GM19238 (cell line): ENCODE measurements around the gene OSBPL10.
"Not testable (repeated sequence)": the region's sequence is repeated elsewhere in the genome, so short reads cannot be mapped to it uniquely, and the experiment has no call there.

Experiments
- DNase-seq: peaks from one replicate; pipeline ENCODE4 v3.0.0; 2011; ENCODE audit warnings: low spot score; ENCODE audit not compliant: insufficient read length

The OSBPL10 gene

DNA sequence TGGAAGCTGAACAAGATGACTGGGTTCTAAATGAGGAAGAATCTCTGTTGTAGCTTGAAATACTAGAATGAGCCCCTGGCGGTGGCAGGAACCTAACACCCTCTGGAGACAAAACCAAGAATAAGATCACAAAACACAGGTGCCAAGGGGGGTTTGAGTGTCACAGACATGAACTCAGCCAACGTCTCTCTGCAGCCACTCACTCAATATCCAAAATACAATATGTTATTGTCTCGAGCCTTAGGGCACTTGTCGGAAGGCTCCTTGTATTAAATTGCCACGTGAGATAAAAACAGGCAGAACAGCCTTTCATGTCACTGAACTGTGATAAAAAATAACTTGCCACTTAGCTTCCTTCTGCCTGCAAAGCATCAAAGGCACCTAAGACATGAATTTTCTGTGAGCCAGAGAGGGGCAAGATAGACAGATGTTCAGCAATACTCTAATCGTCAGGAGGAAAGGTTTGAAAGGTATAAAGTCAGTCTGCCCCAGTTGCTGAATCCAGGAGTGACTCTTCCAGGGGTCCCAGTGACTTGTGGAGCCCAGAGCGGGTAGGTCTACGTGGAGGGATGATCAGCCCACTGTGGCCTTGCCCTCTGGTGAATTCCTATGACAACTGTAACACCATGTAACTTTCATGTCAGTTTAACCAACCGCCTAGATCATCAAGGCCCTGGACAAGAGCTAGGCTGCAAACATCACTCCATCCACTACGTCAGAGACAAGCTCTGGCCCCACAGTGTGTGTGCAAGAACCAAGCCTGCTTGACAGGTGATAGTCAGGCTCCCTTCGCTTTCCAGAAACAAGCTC is 165.2 kb downstream of the OSBPL10 start:
- no peak for DNase-seq

DNA sequence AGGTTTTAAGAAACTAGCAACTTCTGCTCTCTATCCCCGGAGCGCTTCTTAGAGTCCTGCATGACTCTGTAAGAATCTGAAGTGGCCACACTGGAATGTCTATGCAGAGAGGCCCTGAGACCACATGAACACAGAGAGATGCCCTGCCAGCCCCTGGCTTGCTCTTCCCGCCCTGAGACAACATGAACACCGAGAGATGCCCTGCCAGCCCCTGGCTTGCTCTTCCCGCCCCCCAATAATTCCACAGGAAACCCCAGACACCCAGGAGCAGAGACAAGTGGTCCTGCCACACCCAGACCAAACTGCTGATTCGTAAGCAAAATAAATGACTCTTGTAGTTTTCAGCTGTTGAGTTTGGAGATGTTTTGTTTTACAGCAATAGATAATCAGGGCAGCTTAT is 166.1 kb downstream of the OSBPL10 start:
- DNase-seq, result no peak

DNA sequence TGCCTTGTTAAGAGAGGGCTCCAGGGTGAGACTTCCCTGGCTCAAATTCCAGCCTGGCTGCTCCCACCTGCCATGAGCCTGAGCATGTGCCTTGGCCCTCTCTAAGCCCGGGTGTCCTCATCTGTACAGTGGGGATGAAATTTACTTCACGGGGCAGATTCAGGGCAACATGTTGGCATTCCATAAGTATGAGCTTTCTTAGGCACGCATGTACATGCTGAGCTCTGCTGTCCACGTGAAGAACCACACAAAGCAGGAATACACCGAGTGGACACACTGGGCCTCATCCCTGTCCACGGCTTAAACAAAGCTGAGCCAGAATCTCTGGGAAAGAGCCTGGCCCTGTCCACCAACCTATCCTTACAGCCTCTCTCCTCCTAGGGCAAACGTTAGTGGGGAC is 167.4 kb downstream of the OSBPL10 start:
- DNase-seq, result no peak

DNA sequence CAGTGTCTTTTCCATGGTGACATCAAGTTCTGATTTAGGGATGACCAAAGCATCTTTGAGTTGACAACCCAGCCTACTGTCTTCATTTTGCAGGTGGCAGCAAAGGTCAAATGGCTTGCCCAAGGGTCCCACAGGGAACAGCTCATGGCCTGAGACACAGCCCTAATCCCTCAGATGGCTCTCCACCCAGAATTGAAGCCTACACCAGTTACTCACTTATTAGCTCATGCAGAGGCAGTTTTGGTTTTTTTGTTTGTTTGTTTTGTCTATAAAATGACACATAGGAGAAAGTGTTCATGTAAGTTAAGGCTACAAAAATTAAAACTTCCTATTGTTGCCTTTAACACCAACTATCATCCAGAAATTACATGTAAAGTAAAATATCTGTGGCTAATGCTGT is 167.9 kb downstream of the OSBPL10 start:
- no peak for DNase-seq

DNA sequence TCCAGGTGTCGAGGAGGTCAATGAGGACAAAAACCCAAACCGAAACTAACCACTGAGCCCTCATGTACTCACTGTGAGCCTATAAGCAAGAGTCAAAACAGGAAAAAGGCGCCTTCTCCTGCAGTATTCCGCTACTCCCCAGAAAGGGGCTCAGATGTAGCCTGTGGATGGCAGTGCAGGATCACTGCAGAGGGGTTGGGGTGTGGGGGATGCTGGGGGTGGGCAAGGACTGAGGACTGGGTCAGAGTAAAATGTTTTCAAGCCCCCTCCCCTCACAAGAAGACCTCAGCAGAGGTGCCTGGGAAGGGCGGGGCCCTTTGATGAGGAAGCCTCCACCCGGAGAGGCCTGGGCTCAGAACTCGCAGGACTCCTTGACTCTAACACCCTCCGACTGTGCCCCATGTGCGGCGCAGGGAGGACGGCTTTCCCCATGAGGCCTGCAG is 170.1 kb downstream of the OSBPL10 start:
- no peak for DNase-seq

DNA sequence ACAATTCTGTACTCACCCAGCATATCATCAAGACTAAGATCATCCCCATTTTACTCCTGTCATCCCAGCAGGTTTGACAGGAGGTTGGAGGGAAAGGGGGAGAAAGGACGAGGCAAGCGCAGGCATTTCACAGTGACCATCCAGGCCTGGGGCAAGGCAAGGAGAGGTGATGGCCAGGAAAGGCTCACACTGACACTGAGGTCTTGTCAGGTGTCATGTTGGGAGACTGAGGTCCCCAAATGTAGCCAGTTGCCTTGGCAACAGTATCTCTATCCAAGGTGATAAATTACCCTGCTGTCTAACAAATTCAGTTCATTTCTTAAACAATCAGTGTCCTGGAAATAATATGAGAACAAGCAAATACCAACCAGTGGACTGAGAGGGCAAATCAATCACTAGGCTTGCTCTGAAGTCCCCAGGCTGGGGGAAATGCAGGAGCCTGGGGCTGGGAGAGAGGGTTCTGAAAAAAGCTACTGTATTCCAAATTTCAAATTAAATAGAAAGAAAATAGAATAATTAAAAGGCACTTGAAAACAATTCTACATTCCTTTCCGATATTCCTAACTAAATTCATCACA is 172.8 kb downstream of the OSBPL10 start:
- DNase-seq, result no peak

DNA sequence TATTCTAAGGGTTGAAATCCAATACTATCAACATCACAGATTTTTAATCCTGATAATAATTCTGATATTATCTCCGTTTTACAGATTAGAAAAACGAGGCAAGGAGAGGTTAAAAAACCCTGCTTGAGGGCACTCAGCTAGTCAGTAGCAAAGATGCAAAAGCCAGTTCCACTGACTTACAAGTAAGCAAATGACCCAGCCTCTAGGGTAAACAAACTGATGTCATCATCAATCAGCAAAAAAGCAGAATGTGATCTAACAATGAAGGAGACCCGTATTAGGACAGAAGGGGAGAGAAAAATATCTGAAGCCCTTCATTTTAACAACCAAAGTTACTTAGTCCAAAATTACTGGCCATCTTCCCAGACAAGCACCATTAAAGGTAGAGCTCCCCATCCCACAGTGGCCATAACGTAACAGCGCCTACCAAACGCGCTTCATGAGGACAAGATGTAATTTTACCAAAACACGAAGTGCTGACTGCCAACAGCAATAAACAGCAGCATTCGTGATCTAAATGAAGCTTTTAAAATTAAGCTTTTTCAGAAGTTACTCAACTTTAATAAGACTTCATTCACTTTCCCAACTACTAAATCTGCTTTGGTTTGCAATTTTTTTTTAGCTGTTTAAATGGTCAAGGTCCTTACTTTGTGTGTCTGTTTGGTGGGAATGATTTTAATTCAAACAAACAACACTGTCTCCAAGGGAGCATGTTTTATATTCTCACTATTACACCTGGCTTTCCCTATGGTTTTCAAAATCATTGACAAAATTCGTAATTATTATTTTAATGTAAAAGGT is 176.6 kb downstream of the OSBPL10 start:
- DNase-seq, result no peak

DNA sequence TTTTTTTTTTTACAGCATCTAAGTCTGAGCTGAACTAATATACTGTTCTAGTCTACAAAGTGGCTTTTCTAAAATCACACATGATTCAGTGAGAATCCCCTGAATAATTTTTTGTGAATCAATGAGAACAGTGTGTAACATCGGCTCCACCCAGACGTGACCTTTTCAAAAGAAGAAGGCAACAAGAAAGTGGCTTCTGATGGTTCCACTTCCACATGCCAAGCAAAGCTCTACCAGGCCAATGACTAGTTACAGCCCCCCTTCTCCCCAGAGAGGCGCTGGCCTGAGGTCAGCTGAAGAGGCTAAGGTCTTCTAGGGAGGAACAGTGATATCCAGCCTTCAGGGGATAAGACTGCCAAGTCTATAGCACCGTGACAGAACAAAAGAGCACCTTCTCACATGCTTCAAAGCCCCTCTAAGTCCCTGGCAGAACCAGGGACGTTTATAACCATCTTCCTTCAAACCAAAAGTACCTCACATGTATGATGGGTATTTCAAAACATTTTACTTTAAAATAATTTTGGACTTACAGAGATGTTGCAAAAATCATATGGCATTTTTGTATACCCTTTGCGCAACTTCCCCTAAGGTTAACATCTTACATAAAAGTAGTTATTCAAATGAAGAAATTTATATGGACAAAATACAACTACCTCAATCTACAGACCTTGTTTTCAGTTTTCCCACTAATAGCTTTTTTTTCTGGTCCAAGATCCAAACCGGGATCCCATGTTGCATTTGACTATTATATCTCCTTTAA is 177.9 kb downstream of the OSBPL10 start:
- DNase-seq, result no peak

DNA sequence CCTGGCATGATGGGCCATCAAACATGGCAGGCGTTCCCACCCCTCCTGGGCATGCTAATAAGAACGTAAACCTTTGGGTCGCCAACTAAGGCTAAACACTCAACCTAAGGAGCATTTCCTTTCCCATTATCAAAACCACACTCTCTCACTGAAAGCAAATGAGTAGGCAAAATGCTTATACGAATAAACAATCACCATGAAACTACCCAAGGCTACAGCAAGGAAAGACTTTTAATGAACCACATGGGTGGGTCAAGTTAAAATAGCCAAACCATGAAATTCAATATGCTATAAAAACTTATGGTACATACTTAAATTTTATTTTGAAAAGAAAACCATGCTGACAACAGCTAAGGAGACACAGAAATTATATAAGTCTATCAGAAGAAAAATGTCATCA is 180.6 kb downstream of the OSBPL10 start:
- no peak for DNase-seq

DNA sequence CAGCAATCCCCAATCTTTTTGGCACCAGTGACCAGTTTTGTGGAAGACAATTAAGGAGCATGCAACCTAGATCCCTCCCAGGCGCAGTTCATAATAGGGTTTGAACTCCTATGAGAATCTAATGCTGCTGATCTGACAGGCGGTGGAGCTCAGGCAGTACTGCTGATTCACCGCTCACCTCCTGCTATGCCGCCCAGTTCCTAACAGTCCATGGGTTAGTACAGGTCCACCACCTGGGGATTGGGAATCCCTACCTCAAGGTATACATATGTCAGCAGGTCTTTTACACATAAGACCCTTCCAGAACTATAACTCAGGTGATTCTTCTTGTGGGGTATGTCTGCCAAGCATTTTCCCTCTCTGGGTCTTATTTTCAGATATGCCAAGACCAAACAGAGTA is 182.2 kb downstream of the OSBPL10 start:
- DNase-seq, result no peak

DNA sequence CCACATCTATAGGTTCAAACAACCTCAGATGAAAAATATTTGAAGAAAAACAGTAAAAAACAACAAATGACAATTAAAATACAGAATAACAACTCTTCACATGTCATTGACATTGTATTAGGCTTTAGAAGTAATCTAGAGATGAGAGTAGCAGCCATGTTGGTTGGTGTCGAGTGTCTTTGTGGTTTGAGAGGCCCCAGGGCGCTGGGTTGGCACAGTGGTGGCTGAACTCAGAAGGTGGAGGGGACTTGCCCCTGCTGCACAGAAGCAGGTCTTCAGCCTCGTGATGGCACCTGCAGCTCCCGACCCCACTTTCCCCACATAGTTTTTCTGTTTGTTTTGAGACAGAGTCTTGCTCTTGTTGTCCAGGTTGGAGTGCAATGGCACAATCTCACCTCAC is 187.2 kb downstream of the OSBPL10 start:
- DNase-seq, result no peak

DNA sequence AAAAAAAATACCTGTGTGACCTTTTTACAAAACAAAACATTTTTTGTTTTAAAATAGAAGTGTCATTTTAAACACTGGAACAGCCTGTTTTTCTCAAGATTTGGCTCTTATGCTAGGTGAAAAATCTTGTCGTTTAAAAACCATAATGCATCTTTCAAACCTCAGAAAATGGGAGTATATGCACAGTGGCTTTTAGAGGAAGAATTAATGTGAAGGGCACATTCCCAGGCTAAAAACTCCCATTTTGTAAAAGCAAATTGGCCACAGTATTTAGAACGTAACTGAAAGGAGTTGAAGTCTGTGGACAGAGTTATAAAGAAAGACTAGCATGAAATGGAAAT is 190.0 kb downstream of the OSBPL10 start:
- no peak for DNase-seq

DNA sequence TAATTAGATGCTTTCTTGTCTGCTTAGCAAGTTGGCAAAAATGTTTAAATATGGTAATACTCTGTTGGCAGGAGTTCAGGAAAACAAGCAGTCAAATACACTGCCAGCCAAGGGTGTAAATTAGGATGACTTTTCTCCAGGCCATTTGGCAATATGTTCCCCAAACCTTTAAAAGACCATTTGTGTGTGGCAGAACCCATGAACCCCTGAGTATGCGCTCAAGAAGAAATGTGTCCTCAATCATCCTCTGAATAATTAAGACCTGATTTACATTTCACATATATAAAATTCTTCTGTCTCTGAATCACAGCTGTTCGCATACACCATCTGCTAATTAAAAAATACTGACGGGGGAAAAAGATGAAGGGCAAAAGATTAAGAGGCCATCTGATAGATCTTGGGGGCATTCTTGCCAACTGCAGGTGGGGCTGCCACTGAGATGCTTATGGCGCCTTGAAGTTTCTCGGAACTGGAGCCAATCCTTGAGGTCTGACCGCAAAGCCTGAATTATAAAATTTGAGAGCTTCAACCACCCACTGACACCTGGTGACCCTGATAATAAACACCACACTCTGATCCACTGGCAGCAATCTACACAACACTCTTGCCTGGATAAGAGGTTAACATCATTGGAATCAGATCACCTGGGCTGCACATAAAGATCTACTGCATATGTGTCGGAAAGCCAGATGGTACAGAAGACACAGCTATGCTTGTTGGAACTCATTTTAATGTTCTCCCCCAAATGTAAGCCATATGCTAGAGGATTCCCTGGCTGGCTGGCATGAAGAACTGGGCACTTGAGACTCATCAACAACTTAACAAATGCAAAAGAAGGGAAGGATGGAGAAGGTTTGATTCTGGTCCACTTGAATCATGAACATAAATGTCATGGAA is 190.6 kb downstream of the OSBPL10 start:
- DNase-seq, result no peak

DNA sequence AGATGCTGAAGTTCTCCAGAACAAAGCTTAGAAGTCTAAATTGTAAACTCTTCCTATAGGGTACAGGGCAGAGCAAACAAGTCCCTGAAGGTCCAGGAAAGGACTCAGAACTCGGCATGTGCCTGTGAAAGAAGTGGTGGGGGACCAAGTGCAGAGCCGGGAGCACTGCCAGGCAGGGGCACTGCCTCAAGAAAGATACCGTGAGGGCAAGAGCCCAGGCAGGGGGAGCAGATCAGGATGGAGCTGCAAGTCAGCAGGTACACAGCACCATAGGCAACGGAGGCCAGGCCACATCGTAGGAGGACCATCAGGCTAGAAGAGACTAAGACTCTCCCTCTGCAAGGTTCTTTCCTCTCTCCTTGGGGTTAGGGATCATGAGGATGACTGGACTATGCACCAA is 191.6 kb downstream of the OSBPL10 start:
- no peak for DNase-seq

DNA sequence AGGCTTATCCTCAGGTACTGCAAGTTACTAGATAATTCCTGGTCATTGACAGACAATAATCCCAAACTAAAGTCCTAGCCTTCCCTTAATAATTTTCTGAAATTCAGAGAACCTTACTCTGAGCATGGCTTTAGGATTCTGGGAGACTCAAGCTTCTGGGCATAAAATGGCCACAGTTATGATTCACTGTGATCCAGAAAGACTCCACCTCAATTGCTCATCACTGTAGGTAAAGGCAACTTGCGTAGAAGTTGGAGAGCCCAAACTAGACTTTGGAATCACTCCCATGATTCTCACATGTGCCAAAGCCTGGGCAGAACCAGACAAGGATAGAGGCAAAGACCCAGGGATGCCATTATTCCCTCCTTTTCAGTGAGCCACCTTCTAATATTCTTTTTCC is 195.3 kb downstream of the OSBPL10 start:
- DNase-seq, result no peak

DNA sequence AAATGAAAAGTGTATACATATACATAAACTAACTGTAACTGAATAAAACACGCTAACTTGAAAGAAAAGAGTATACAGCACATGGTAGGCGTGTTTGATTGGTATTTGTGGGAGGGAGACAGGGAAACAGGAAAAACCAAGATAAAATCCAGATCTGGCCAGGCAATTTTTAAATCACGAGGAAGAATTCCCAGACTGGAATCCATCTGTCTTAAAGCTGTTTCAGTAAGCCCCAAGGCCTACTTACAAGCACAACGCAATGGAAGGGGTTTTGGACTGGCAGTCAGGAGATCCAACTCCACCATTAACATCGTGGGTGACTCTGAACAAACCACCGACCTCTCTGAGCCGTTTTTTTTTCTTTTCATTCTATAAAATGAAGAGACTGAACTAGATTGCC is 195.8 kb downstream of the OSBPL10 start:
- DNase-seq, result no peak

DNA sequence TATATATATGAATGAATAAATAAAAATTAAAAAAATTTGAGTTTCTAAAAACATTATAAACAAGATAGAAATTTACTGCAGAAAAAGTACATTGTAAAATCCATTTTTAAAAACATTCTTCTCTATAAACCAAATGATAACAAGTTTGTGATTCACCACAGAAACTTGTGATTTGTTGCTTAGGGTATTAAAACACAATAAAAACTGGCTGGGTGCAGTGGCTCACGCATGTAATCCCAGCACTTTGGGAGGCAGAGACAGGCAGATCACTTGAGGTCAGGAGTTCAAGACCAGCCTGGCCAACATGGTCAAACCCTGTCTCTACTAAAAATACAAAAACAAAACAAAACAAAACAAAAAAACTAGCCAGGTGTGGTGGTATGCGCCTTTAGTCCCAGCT is 197.2 kb downstream of the OSBPL10 start:
- DNase-seq, result not testable (repeated sequence)

DNA sequence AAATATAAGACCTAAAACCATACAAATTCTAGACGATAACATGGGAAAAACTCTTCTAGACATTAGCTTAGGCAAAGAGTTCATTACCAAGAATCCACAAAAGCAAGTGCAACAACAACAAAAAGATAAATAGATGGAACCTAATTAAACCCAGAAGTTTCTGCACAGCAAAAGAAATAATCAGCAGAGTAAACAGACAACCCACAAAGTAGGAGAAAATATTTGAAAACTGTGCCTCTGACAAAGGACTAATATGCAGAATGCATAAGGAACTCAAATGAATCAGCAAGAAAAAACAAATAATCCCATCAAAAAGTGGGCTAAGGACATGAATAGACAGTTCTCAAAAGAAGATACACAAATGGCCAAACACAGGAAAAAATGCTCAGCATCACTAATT is 198.8 kb downstream of the OSBPL10 start:
- not testable (repeated sequence) for DNase-seq

DNA sequence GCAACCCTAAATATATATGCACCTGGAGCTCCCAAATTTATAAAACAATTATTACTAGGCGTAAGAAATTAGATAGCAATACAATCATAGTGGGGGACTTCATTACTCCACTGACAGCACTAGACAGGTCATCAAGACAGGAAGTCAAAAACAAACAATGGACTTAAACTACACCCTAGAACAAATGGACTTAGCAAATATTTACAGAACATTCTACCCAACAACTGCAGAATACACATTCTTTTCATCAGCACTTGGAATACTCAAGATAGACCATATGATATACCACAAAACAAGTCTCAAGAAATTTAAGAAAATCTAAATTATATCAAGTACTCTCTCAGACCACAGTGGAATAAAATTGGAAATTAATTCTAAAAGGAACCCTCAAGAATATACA is 201.5 kb downstream of the OSBPL10 start:
- DNase-seq, result no peak

DNA sequence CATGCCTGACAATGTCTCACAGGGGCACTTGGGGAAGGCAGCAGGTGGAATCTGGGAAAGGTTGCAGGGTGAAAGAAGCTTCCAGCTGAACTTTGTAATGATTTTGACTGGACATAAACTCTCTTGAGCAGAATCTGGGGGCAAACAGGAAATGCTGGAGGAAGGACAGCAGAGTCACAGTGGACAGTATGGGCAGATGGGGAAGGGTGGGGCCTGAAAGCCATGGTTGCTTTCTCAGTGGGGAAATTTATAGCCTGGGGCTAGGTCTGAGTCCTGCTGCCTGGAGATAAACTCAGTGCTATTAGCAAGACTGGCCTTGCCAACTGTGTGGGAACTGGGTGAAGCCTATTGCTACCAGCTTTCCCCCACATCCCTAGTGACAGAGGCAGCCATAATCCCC is 203.2 kb downstream of the OSBPL10 start:
- no peak for DNase-seq

DNA sequence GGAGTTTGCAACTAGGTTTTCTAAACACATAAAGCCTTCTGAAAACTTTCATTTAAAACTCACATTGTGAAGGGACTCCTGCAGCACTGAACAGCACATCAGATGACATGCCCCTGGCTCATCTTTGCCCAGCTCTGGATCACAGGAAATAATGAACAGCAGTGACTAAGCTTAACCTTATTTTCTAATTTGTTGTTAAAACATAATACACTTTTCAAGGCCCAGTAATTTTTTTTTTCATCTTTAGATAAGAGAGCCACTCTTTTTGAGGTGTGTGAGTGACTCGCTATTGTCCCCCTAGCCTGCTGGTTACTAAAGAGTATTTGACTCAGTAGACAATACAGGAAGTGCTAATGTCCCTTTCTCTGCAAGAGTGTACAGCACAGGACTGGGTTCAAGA is 204.0 kb downstream of the OSBPL10 start:
- no peak for DNase-seq
